ENCODE measurements around the gene ARHGAP25. TPM values are rescaled to one million over a fixed set of nuclear protein-coding genes. Genes with fewer than 3 reads are reported as not detected.
A peak's percentile ranks its signal among the peaks of the same experiment; 100 is the strongest.

The ARHGAP25 gene
- total and polyA plus RNA-seq, 8 donors = 1.4 to 8.4 (median 2.0) TPM

- Histone ChIP-seq H3K9me3 (no peaks in the 10 kb centered on the region), H3K4me1 (no peaks in the 10 kb centered on the region), H3K4me3 (no peak overlapping the region), H3K27me3 (no peaks in the 10 kb centered on the region), H3K36me3 (no peaks in the 10 kb centered on the region), H3K27ac (no peak overlapping the region)
- FAIRE-seq (no peak), DNase-seq (no peak), ATAC-seq (no peak)
- TF ChIP-seq CTCF (IDR thresholded peaks at IDR 0.05) = no peak
- intact Hi-C loops (cut with DNase I) = no loop called here
Observed at GRCh38 chr2:68854476-68854875, 119.9 kb downstream of the ARHGAP25 start.

- FAIRE-seq (no peak), ATAC-seq (no peak), DNase-seq (no peak)
- no peaks in the 10 kb centered on the region for H3K4me1 ChIP-seq
- no peak overlapping the region for H3K27ac ChIP-seq
- H3K36me3 ChIP-seq = no peaks in the 10 kb centered on the region
- H3K27me3 ChIP-seq = no peaks in the 10 kb centered on the region
- WGBS, 2 donors = 87 to 94% methylated on average over 3 of the region's 3 CpGs
- no peak for TF ChIP-seq CTCF (IDR thresholded peaks at IDR 0.05)
- H3K4me3 ChIP-seq = no peak overlapping the region
- H3K9me3 ChIP-seq = no peaks in the 10 kb centered on the region
- intact Hi-C loops (cut with DNase I) = no loop called here
Observed at GRCh38 chr2:68855550-68855949, 120.9 kb downstream of the ARHGAP25 start.

GRCh38 chr2:68857202-68857845 lies 122.7 kb downstream of the ARHGAP25 start:
- no peaks in the 10 kb centered on the region for H3K27me3 ChIP-seq
- H3K4me3 ChIP-seq = no peak overlapping the region
- 61 to 70% methylated on average over 3 of the region's 3 CpGs for WGBS, 2 donors
- no peak overlapping the region for H3K27ac ChIP-seq
- FAIRE-seq (no peak), DNase-seq (no peak), ATAC-seq (no peak)
- TF ChIP-seq CTCF (IDR thresholded peaks at IDR 0.05) = no peak
- H3K4me1 ChIP-seq = no peaks in the 10 kb centered on the region
- intact Hi-C loops (cut with DNase I) = no loop called here
- H3K9me3 ChIP-seq = no peaks in the 10 kb centered on the region
- H3K36me3 ChIP-seq = no peaks in the 10 kb centered on the region

GRCh38 chr2:68857855-68858456 lies 123.3 kb downstream of the ARHGAP25 start:
- no peak for TF ChIP-seq CTCF (IDR thresholded peaks at IDR 0.05)
- intact Hi-C loops (cut with DNase I) = no loop called here
- 70 to 80% methylated on average over 4 of the region's 4 CpGs for WGBS, 2 donors
- no peak overlapping the region for H3K4me3 ChIP-seq
- H3K36me3 ChIP-seq = no peaks in the 10 kb centered on the region
- no peaks in the 10 kb centered on the region for H3K4me1 ChIP-seq
- no peaks in the 10 kb centered on the region for H3K27me3 ChIP-seq
- ATAC-seq (peak in 2 of 4 donors; percentile 47), FAIRE-seq (no peak), DNase-seq (no peak)
- no peak overlapping the region for H3K27ac ChIP-seq
- H3K9me3 ChIP-seq = no peaks in the 10 kb centered on the region

GRCh38 chr2:68860111-68860510 lies 125.5 kb downstream of the ARHGAP25 start:
- H3K4me3 ChIP-seq = no peak overlapping the region
- no peaks in the 10 kb centered on the region for H3K27me3 ChIP-seq
- no peak for FAIRE-seq
- WGBS, 2 donors = 57 to 59% methylated on average over 3 of the region's 3 CpGs
- no peaks in the 10 kb centered on the region for H3K4me1 ChIP-seq
- DNase-seq = no peak
- H3K36me3 ChIP-seq = no peaks in the 10 kb centered on the region
- ATAC-seq = no peak
- intact Hi-C loops (cut with DNase I) = no loop called here
- TF ChIP-seq CTCF (IDR thresholded peaks at IDR 0.05) = no peak
- no peak overlapping the region for H3K27ac ChIP-seq
- no peaks in the 10 kb centered on the region for H3K9me3 ChIP-seq

Measured in pancreas (tissue), 10 donors.